Measurements from ENCODE around the gene SOCS2.

SOCS2 gene

DNA sequence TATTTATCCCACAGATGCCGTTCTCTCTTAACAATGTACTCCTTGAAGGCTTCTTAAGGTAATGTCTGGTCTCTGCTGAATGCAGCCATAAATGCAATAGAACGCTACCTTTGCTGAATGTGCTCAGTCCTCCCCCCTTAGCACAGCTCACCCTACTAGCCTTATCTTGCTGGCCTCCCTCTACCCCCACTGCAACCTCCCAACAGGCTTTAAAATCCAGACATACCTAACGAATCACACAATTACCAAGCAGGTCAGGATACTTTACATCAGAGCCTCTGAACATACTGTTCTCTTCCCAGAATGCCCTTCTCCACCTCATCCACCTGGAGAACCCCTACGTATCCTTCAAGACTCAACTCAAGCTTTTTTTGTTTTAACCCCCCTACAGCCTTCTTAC lies 53.7 kb downstream of the SOCS2 start:
- TF ChIP-seq CTCF (IDR thresholded peaks at IDR 0.05; ENCODE audit: insufficient read depth, low read depth, low read length, missing control alignments) = no peak
- DNase-seq (ENCODE audit: low read depth) = no peak
- no peak overlapping the region for H3K4me3 ChIP-seq (ENCODE audit: low read depth, low read length)

Measured in GM12865 (cell line).